Activated T-helper 1 cell treated with Interleukin-2 at 50 U/mL for 16 hours (primary cell): ENCODE results near the gene OR2V2.
"Not testable (repeated sequence)": the region's sequence is repeated elsewhere in the genome, so short reads cannot be mapped to it uniquely, and the experiment has no call there.

Source experiments
- DNase-seq: peaks from one replicate; pipeline ENCODE4 v3.0.0-alpha.2; 2020; ENCODE audit warnings: low read depth

OR2V2 gene

DNA sequence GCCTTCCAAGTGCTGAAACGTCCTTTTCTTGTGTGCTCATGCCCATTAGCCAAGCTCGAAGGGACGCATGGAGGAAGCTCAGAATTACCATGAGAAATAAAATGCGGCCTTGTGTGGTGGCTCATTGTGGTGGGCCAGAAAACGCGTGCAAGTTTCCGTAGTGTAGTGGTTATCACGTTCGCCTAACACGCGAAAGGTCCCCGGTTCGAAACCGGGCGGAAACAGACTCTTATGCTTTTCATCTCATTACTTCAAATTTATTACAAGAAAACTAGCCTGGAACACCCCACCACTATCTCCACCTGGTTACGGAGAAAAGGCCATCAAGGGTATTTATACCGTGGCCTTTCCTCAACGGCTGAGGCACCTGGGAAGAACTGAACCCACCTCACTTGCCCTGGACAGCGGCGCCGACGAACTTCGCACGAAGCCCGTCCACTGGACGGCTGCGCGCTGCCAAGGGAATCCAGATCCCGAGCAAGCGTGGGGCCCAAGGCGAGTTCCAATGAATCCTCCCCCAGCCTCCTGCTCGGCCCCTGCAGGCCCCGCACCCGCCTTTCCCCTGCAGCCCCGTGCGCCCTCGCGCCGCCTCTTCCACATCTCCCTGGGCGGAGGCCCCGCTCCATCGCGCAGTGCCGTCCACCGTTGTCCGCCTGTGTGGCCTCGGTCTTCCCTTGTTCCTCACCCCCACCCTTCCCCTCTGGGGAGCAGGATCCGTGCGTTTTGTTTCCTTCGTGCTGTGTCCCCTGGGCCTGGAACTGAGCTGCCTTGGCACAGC, 22.3 kb downstream of the OR2V2 start:
- peak; percentile 28 for DNase-seq

DNA sequence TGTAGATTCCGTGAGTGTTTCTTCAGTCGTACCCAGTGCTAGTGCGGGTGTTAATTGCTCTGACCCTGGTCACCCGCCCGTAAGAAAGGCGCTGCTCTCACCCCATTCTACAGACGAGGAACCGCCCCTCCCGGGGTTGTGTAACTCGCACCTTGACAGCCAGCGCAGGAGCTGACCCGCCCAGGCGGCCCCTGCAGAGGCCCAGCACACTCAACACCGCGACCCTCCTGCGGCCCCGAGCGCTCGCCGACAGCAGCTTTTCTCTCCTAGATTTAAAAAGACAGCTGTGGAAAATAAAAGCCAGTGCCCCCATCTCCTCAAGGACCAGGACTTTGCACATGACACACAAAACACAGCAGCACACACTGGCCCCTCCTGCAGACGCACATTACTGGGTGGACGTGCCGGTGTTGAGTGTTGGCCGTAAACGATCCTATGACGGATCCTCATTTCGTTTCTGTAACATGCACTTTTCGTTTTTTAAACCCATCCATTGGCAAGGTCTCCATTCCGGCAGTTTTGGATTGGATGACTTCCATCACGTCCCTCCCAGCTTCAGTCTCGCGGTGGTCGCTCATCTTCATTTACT, 22.9 kb downstream of the OR2V2 start:
- no peak for DNase-seq

DNA sequence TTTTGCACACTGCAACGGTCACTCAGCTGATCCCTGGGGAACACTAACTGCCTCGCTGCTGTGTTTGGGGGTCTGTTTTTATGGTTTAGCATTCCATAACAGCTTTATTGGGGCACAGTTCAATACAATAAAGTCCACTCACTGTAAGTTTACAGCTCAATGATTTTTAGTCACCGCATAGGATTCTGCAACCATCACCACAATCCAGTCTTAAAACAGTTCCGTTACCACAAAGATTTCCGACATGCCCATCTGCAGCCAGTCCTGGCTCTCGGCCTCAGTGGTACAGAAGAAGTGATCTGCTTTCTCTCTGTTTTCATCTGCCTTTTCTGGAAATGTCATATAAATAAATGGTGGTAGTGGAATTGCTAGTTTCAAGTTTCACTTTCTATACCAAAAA, 23.6 kb downstream of the OR2V2 start:
- DNase-seq: no peak

DNA sequence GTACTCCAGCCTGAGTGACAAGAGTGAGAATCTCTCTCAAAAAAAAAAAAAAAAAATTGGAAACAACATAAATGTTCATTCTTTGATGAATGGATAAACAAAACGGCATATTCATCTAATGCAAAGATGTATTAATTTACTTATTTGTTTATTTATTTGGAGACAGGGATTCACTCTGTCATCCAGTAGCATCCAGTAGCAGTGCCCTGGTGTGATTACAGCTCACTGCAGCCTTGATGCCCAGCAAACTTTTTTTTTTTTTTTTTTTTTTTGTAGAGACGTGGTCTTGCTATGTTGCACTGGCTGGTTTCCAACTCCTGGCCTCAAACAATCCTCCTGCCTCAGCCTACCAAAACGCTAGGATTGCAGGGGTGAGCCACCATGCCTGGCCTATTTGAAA, 24.4 kb downstream of the OR2V2 start:
- DNase-seq: no peak

DNA sequence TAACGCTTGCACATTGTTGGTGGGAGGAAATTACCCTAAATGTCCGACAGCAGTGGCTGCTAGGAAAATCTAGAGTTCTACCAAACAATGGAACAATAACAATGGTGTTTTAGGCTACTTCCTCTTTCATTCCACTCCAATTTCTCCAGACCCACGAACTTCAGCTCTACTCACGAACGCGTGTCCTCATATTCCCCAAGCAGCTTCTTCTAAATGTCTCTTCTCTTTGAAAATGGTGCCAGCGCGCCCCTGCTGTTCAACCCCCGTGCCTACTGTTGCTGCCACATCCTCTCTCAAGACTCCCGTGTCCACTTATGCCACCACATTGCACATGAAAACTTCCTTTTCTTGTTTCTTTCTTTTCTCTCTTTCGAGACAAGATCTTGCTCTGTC, 25.6 kb downstream of the OR2V2 start:
- DNase-seq: peak; percentile 61

DNA sequence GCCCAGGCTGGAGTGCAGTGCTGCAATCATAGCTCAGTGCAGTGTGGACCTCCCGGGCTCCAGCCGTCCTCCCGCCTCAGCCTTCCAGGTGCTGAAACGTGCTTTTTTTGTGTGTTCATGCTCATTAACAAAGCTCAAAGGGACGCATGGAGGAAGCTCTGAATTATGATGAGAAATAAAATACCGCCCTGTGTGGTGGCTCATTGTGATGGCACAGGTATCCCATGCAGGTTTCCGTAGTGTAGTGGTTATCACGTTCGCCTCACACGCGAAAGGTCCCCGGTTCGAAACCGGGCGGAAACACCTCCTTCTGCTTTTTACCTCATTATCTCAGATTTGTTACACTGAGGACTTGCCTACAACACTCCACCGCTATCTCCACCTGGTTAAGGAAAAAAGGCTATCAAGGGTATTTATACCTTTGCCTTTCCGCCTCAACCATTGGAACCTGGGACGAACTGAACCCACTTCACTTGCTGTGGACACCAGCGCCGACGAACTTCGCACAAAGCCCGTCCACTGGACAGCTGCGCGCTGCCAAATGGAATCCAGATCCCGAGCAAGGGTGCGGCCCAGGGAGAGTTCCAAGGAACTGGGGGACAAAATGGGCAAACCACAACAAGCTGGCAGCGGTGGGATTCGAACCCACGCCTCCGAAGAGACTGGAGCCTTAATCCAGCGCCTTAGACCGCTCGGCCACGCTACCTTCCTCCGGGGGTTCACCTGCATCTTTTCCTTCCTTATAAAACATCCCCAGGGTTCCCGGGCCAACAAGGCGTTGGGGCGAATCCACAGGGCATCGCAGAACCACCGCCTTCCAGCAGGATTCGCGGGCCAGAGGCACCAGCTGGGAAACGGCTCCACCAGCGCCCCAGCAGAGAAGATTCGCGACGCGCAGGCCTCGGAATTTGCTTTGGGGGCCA, 26.3 kb downstream of the OR2V2 start:
- no peak for DNase-seq

DNA sequence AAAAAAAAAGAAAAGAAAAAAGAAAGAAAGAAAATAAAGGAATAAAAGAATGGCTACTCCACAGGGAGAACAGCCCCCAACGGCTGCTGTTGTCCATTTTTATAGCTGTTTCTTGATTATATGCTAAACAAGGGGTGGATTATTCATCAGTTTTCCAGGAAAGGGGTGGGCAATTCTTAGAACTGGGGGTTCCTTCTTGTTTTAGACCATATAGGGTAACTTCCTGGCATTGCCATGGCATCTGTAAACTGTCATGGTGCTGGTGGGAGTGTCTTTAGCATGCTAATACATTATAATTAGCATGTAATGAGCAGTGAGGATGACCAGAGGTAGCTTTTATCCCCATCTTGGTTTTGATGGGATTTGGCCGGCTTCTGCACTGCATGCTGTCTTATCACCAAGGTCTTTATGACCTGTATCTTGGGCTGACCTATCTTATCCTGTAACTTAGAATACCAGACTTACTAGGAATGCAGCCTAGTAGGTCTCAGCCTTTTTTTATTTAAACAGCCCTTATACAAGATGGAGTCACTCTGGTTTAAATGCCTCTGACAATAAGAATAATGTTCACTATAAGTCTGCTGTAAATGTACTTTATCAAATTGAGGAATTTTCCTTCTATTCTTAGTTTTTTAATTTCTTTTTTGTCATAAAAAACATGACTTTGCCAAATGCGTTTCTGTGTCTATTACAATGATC, 29.0 kb downstream of the OR2V2 start:
- no peak for DNase-seq

DNA sequence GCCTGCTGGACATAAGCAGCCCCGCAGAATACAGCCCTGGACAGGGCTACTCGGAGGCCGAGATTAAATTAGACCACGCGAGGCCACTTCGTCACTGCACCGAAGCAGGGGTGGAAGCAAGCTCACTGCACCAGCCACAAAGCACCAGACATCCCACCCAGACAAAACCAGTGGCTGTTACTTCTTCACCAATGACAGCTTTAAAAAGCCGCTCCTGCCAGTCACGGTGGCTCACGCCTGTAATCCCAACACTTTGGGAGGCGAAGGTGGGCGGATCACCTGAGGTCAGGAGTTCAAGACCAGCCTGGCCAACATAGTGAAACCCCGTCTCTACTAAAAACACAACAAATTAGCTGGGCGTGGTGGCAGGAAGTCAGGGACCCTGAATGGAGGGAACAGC, 30.2 kb downstream of the OR2V2 start:
- not testable (repeated sequence) for DNase-seq

DNA sequence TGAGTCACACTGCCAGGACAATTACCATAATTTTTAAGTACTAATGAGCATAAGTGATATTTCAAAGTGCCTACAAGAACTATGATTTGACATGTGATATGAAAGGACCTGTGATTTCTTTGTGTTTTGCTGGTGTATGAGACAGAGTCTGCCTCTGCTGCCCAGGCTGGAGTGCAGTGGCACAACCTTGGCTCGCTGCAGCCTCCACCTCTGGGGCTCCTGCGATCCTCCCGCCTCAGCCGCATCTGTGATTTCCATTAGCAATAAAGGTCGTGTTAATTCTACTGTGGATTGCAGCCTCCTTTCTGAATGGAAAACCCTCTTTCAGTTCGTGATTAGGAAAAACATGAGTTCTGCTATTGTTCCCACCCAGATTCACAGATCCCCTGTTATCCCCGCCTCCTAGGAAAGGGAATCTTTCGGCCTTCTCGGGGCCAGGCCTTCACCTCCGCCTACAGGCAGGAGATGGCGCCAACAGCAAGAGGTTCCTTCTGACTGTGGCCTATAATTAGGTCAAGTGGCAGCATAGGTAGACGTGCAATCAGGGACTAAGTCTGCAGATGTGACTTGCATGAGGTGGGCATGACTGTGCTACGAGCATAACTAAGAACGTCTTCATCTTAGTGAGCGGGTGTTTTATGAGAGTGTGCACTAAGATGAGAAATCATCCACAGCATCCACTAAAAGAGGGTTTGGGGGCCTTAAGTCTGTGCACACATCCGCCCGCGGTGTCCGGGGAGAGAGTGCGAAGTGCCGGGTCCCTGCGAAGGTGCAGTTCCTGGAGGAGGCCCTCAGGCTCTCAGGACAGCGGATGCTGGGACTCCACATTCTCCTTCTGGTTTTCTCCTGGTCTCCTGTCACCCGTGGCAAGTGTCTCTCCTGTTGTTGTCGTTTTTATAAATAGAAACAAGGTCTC, 34.5 kb downstream of the OR2V2 start:
- DNase-seq: peak; percentile 51

DNA sequence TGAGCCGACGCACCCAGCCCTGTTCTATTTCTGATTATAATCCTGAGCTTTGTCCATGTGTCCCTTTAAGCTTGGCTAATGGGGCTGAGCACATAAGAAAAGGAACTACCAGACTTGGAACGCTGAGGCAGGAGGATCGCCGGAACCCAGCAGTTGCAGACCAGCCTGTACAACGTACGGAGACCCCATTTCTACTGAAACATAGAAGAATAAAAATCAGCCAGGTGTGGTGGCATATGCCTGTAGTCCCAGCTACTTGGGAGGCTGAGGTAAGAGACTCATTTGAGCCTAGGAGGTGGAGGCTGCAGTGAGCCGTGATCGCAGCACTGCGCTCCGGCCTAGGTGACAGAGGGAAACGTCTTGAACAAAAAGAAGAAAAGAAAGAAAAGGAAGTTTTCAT, 35.3 kb downstream of the OR2V2 start:
- DNase-seq: no peak

DNA sequence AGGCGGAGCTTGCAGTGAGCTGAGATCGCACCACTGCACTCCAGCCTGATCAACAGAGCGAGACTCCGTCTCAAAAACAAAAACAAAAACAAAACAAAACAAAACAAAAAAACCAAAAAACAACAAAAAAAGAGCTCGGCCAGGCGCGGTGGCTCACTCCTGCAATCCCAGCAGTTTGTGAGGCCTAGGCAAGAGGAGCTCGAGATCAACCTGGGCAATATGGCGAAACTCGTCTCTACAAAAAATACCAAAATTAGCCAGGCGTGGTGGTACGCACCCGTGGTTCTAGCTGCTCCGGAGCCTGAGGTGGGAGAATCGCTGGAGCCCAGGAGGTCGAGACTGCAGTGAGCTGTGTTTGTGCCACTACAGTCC, 37.4 kb downstream of the OR2V2 start:
- no peak for DNase-seq

DNA sequence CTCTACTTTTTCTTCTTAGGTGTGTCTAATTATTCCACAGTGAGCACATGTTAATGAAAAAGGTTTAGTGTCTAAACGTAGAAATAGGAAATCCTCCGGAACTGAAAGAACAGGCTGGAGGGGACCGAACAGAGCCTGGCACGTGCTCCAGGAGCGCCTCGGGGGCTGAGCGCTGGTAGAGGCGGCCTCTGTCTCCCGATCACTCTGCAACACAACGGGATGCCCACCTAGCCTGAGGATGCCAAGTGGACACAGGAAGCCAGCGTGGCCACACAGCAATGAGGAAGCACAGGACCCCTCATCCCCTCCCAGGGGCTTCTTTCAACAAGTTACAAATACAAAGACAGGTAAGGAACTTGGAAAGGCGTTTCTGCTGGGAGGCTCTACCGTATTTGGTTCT, 38.2 kb downstream of the OR2V2 start:
- DNase-seq: no peak

DNA sequence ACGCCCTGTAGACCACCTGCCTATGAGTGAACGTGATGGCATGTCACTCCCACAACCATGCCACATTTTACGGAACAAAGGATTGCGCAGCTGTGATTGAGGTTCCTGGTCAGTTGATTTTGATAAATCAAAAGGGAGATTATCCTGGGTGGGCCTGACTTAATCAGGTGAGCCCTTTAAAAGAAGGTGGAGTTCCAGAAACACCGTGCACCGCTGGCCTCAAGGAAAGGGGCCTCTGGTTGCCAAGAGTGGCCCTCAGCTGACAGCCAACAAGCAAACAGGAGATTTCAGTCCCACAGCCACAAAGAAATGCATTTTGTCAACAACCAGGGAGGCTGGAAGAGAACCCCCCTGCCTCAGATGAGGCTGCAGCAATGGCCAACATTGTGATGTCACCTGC, 38.6 kb downstream of the OR2V2 start:
- DNase-seq: no peak

DNA sequence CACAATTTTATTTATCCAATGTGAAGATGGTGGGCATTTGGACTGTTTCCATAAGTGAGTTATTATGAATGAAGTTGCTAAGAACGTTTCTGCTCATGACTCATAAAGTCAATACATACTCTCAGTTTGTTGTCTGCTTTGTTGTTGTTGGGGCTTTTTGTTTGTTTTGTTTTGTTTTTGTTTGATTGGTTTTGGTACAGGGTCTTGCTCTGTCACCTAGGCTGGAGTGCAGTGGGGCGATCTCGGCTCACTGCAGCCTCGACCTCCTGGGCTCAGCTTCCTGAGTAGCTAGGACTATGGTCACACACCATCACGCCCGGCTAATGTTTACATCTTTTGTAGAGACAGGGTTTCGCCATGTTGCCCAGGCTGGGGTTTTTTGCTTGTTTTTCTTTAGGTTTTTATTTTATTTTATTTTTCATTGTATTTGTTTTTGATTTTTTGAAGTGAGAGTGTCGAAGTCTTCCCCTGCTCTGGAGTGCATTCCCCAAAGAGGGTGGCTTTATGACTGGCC, 39.7 kb downstream of the OR2V2 start:
- no peak for DNase-seq

DNA sequence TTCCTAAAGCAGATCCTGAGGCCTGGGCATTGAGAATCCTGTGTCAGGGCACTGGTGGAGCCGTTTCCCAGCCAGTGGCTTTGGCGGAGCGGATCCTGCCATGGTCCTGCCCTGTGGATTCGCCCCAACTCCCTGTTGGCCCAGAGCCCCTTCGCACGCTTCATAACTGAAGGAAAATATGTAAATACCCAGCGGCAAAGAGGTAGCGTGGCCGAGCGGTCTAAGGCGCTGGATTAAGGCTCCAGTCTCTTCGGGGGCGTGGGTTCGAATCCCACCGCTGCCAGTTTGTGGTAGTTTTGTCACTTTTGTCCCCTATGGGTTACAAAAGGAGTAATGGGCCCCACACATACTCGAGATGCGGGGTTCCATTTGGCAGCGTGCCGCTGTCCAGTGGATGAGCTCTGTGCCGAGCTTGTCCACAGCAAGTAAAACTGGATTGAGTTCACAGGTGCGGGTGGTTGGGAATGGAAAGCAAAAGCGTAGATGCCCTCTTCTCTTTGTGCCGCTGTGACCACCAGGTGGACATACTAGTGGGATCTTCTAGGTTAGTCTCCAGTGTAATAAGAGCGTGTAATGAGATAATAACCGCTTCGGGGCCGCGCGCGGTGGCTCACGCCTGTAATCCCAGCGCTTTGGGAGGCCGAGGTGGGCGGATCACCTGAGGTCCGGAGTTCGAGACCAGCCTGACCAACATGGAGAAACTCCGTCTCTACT, 40.3 kb downstream of the OR2V2 start:
- no peak for DNase-seq

DNA sequence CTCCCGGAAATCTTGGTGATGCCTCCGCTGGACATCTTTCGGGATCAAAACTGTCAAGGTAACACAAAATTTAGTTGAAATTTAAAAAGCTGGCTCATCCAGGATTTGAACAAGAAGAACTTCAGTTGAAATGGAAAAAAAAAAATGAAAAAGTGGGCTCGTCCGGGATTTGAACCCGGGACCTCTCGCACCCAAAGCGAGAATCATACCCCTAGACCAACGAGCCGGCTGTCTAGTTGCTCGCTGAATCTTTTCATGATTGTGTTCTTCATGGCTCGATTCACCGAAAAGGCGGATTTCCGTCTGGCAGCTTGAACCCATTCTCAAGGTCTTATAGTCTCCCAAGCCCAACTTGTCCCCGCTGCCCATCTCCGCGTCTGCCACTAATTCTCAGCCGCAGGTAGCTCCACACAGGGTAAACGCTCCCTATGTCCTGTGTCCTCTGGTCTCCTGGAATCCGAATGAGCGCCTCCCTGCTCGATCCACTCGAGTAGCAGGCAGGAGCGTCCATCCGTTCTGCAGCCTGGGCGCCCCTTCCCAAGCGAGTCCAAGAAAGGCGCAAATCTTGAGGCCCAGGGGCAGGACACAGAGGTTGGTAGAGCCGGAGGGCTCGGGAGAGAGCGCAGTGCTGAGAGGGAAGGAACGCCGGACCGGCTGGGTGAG, 41.4 kb downstream of the OR2V2 start:
- DNase-seq: peak; percentile 49

DNA sequence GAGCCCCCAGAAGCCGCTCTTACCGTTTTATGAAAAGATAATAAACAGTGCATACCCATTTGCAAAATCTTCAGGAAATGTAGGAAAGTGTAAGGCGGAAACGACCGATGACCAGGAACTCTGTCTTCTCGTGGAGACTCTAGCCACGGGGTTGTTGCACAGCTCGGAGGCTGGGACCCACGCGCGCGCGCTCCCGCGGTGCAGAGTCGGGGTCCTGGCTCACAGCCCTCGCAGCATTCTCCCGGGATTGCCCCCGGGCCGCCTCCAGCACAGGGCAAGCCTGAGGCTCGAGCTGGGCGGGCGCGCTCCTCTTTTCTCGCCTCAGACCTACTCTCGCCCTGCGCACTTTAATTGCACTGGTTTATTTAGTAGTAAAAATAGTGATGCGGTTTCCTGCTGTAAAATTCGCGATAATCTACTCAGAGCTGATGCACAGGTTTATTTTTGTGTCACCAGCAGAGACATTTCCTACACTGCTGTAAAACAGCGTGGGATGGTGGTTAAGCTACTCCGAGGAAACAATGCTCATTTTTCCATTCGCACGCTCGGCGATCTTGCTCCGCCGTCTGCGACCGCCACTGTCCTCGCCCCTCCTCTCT, 42.1 kb downstream of the OR2V2 start:
- DNase-seq: no peak

DNA sequence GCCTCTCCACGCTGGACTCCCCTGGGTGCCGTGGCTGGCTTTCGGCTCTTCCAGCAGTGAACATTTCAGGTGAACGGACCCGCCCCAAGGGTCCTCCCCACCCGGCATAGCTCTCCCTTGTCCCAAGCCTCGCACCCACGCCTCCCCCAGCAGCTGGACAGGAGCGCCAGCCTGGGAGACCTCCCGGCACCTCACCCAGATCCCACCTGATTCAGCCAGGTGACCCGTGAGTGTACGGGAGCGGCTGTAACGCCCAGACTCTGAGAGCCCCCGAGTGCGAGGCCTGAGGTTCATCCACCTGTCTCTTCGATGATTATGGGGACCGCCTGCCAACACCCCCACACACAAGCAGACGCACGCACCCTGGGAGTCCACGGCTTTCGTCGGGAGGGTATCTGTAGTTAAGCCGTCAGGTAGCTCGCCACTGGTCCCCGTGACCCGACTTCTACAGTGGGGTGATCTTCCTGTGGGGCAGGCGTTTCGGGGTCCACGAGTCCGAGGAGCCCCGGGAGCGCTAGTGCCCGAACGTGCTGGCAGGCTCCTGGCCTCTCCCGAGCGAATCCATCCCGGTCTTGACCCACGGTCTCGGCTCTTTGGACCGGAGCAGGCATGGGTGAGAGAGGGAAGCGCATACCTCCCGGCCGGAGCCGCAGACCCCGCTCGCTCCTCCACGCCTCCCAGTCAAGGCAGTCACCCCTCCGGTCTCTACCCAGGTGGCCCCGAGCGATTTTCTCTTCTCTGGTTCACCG, 42.8 kb downstream of the OR2V2 start:
- DNase-seq: no peak
